ENCODE measurements around the gene SLFN14.
"Not testable (repeated sequence)": the region's sequence is repeated elsewhere in the genome, so short reads cannot be mapped to it uniquely, and the experiment has no call there.

SLFN14 gene

DNA sequence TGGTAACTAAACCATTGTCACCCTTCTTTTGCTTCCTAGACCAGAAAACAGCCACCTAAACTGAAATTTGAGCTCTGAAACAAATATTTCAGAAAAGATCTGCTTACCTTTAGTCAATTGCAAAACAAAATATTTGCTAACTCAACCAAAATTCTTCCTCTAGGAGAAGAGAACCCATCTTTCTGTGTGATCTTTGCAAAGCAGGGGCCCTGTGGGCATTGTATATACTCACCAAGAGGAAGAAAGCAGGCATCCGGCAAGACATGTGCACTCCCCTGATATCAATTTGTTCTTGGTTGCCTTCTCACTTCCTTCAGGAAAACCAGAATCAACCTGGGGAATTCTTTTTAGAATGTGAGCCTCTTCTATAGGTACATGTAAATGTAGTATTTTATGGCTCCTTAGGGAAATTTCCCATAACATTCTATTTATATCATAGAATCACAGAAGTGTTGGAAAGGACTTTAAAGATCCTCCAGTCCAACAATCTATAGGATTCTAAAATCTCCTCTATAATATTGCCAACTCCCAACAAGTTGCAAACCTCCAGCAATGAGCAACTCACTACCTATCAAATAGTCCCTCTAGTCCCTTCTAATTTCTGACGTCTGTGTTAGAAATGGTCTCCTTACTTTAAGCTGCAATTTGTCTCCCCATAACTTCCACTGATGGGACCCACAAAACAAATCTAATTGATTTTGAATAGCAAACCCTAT, 966 bp downstream of the SLFN14 start:
- no peak for DNase-seq (ENCODE audit: low read depth in 2 of 2)

DNA sequence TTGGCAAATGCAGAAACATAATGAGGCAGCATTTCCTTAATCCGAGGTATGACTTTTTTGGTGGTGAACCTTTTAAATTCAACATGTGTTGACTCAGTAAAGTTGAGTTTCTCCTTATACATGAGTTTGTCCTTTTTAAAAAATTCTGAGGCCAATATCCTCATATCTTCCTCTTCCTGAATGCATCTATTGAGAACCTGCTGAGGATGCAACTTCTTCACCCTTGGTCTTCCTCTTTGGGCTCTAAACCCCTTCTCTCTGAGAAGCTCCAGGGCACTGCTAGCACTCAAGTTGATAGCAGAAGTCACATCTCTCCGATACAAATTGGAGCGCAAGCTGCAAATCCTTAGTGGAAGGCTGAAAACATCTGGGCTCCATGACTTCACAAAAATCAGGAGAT, 3.3 kb downstream of the SLFN14 start:
- no peak for DNase-seq (ENCODE audit: low read depth in 2 of 2)

DNA sequence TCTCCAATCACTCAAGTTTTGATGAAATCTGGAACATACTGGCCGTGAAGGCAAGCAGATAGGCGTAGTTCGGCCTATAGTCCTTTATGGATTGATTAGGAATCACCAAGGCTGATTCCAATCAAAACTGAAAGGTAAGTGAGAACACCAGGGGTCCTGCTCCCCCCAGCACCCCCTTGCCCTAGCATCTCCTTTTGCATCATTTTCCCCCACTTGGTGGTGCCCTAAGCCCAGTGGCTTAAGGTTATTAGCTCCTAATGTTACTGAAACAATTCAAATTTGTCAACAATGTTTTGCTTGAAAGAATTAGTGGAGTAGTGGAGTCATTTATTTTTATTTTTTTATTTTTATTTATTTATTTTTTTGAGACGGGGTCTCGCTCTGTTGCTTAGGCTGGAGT, 4.9 kb downstream of the SLFN14 start:
- DNase-seq (ENCODE audit: low read depth in 2 of 2), result no peak

DNA sequence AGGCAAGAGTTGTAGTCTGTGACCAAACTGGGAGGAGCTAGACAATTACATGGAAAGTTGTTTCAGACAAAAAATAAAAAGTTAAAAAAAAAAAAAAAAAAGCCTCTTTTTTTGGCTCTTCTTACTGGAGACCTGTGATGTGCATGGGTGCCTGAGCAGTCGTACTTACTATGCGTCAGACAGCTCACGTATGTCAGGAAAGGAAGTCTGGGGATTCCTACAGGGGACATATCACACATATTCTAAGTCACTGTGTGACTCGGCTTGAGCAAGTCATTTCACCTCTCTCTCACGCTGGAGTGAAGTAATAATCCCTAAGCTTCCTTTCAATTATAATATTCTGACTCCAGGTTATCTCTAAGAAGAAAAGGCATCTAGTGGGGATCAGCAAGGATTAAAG, 6.0 kb downstream of the SLFN14 start:
- no peak for DNase-seq (ENCODE audit: low read depth in 2 of 2)

DNA sequence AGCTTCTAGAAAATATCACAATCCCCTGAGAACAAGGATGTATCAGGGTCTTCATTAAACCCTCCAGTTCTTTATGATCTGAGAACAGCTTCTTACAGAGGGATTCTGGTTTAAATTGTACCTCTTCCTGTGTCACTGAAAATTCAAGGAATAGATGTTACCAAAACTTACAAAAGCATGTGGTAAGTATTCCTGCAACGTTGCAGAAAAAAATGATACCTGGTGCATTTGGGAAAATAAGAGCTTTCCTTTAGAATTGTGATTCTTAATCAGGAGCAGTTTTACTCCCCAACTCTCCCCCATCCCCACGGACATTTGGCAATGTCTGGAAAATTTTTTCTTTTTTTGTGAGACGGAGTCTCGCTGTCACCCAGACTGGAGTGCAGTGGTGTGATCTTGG, 7.3 kb downstream of the SLFN14 start:
- no peak for DNase-seq (ENCODE audit: low read depth in 2 of 2)

DNA sequence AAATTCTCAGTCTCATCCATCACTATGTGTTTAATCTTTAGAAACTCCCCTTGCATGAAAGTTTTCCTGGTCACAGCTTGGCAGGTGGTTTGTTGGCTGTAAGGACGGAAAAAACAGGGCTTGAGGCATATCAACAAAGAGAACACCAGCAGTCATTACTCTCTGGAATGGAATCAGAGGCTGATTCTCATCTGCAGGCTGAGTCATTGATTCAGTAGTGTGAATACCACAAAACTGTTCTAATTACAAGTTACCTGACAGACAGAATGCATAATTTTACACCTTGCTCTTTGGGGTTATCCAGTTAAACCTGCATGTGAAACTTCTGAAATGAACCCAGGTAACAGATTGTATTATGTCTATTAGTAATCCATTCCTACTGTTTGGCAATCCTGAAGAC, 11.6 kb downstream of the SLFN14 start:
- no peak for DNase-seq (ENCODE audit: low read depth in 2 of 2)

DNA sequence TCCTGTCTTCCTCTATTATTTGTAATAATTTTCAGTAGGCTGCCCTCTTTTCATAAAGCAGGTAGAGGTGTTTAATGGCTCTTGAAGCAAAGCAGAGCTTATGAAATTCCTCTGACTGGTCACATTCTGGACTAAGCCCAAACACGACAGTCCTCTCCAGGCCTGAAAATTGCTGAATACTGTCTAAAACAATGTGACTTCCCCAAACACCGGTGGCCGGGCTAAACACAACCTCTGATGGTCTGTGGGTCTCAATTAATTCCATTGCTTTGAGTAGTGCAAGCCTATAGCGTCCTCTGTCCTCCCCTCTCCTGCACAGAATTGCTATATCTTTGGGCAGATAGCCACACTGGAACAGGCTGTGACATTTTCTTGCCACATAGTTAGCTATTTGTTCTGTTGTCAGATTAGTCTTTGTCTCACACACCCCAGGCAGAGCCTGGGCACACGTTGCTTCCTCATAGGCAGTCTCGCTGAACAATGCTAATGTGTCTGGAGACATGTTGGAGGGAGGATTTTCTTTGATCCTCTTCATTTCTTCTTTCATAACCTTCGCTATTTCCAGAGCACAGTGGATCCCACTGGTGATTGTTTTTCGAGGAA, 12.3 kb downstream of the SLFN14 start:
- DNase-seq (ENCODE audit: low read depth in 2 of 2), result no peak

DNA sequence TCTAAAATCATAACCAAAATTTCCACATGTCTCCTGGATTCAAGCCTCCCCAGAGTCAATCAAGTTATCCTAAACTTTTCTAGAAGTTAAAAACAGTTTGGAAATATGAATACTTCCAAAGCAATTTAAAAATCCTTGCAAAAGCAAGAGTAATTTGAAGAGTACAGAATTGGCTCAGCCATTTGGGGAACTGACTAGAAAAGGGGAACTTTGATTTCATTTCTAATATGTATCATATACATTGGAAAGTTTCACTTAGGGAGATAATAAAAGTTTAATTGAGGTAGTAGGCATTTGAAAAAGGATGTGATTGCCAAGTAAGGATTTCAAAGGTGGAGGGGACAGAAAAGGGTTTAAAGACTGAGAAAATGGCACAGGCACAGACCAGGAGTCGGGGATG, 14.1 kb downstream of the SLFN14 start:
- DNase-seq (ENCODE audit: low read depth in 2 of 2), result no peak

DNA sequence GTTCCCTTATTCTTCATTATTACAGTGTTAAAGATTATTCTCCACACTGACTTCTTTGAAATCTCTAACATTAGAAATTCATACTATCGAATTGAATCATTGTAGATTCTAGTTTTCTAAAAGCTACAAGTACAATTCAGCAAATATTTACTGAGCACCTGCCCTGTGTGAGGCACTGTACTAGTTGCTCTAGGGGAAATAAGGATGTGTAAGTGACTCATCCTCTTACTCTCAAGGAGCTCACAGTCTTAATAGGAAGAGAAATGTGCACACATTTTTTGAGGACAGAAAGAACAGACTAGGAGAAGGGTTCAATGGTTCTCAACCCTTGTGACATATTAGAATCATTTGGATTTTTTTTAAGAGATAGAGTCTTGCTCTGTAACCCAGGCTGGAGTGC, 15.5 kb downstream of the SLFN14 start:
- DNase-seq (ENCODE audit: low read depth in 2 of 2), result no peak

DNA sequence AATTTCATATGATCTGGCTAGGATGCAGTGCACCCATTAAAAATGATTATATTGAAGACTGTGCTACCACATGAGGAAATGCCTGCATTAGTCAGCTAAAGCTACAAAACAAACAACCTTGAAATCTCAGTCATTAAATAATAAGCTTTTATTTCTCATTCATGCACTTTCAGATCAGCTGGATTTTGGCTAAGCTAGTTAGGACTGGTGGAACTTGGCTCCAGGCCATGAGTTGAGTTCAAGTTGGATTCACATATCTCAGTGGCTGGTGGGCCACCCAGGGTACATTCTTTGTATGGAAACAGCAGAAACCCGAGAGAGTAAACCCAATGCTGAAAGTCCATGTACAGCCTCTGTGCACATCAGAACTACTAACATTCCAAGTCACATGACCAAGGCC, 16.8 kb downstream of the SLFN14 start:
- DNase-seq (ENCODE audit: low read depth in 2 of 2), result no peak

DNA sequence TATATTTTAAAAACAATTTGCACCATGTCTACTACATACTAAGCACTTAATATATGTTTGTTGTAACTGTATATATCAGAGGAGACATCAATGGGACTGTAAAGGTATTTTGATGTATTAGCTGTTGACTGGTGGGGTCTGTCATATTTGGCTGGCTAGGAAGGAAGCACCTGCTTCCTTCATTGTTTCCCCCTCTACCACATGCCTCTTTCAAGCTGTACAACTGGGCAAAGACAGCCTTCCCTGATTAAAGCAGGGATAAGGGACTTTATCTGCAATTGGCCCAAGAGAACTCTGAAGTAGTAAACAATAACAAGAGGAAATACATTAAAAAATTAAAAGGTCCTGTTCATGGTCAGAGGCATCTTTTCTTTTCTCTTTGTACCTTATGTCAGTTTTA, 17.6 kb downstream of the SLFN14 start:
- no peak for DNase-seq (ENCODE audit: low read depth in 2 of 2)

DNA sequence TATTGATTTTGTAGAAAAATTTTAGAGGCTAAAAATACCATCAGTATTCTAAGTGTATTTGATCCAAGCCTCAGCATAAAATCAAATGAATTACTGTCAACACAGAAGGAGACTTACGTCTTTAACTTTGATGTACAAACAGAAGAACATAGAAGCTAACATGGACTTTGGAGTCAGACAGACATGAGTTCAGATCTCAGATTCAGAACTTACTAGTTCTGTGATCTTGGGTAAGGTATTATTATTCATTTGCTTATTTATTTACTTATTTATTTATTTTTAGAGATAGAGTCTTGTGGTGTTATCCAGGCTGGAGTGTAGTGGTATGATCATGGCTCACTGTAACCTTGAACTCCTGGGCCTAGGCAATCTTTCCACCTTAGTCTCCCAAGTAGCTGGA, 19.2 kb downstream of the SLFN14 start:
- no peak for DNase-seq (ENCODE audit: low read depth in 2 of 2)

DNA sequence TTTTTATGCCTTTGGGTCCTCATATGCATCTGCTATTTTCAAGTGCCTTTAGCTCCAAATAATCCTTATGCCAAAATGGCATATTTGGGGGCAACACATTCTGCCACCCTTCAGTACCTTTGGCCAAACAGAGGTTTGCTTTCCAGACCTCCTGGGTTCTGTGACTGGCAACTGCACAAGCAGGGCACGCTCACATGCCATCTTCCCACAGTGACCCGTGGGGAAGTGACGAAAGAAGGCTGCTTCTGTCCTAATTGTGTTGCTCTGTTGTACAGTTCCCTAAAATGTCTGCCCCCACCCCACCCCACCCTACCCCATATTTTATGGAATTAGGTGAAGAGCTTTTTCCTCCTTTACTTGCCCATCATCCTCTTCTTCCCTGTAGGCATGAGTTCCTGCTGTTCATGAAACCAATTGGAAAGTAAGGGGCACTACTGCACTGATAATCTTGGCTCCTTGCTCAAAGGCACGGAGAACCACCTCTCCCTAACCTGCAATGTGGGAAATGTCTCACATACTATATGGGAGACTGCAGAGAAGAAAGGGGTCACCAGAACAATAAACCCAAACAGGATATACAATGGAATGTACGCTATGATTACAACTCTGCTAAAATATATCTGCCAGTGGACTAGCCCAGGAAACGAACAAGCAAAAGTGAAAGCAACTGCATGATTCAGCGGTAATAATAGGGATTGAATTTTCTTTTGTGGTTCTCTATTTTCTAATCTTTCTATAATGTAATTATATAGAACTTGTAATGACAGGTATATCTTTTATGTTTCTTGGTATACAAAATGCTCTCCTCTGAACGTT, 19.8 kb downstream of the SLFN14 start:
- DNase-seq (ENCODE audit: low read depth in 2 of 2), result no peak

DNA sequence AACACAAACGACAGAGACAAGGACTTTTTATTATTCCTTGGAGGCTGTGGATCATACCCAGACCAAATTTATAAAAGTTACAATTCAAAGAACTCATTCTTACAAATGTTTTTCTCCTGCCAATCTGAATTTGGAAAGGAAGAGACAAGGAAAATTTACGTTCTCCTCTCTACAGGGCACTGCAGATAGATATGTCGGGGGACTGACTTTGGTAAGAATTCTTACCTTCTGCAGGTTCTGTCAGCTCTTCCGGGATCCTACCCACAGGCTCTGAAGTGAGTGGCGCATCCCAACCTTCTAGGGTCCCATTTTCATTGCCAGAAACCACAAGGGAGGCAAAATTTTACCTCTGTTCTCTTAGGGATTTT, 21.0 kb downstream of the SLFN14 start:
- no peak for DNase-seq (ENCODE audit: low read depth in 2 of 2)

DNA sequence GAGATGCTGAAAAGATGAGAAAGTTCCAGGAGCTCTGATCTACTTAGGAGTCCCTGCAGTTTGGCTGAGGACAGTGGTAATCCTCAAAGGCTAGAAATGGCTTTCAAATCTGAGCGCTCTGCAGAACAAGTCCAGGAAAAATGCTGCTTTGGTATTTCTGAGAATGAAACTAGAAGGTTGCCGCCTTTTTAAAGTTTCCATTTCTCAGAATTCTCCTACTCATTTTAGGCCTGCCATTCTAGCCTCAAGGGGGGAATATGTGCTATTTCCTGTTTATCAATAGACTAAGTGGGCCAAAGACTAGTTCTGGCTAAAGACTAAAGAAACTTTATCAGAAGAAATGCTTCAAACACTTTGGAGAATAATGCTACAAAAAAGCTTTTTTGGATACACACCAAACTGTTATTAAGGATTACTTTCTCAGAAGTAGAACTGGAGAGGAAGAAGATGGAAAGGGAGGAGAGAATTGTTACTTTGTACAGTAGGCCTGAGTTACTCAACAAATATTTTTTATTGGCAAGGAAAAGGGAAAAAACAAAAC, 22.9 kb downstream of the SLFN14 start, which contains the start of gene SLFN12L:
SLFN12L (minus strand) TSS at position 78 of the 541 bp plus-strand sequence. CDS start 15,314 bp downstream, outside the sequence.
- no peak for DNase-seq (ENCODE audit: low read depth in 2 of 2)

DNA sequence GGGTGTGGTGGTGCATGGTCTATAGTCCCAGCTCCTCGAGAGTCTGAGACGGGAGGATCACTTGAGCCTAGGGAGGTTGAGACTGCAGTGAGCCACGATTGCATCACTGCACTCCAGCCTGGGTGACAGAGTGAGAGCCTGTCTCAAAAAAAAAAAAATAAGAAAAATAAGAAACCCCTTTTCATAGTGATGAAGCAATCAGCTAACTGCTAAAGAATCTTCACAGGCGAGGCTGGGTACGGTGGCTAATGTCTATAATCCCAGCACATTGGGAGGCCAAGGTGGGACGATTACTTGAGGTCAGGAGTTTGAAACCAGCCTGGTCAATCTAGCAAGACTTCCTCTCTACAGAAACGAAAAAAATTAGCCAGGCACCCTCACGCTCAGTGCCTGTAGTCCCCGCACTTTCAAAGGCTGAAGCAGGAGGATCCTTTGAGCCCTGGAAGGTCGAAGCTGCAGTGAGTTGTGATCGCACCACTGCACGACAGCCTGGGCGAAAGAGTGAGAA, 23.9 kb downstream of the SLFN14 start:
- DNase-seq (ENCODE audit: low read depth in 2 of 2), result no peak

DNA sequence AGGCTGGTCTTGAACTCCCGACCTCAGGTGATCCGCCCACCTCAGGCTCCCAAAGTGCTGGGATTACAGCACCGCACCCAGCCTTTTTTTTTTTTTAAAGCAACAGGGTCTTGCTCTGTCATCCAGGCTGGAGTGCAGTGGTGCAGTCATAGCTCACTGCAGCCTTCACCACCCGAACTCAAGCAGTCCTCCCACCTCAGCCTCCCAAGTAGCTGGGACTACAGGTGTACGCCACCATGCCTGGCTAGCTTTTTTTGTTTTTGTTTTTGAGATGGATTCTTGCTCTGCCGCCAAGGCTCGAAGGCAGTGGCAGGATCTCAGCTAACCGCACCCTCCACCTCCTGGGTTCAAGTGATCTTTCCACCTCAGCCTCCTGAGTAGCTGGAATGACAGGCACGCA, 25.2 kb downstream of the SLFN14 start:
- DNase-seq (ENCODE audit: low read depth in 2 of 2), result not testable (repeated sequence)

DNA sequence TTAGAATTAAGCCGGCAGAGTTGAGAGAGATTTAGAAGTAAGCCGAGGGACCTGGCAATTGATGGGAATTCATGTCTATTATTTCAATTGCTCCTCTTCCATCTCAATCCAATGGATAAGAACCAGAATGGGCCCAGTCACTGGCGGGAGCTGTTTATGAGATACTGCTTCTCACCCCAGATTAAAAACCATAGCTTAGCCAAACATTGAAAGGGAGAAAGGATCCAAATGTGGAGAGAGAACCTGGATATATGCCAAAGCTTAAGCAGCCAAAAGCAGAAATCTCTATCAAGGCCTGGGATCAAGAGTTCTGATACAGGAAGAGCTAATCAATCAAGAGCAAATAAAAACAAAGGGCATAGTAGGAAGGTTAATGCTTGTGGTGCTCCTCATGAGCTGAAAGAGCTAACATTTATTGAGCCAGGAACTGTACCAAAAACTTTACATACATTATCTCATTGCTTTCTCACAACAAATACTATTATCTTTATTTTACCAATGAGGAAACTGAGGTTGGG, 26.0 kb downstream of the SLFN14 start:
- DNase-seq (ENCODE audit: low read depth in 2 of 2), result no peak

DNA sequence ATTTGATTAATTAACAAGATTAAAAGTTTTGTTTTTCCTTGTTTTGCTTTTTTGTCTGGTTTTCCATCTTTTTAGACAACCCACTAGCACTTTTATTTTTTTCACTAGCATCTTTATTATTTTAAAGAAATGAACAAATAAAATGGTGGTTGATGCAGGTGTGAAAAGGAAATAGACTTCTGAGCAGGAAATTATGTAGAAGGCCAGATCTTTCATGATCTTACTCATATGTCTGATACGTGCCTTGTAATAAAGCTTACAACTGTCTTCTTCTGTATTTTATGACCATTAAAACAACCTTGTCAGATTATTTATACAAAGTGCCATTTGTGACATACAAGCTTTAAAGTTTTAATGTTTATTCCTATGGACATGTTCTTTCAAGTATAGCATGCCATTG, 29.5 kb downstream of the SLFN14 start:
- no peak for DNase-seq (ENCODE audit: low read depth in 2 of 2)

DNA sequence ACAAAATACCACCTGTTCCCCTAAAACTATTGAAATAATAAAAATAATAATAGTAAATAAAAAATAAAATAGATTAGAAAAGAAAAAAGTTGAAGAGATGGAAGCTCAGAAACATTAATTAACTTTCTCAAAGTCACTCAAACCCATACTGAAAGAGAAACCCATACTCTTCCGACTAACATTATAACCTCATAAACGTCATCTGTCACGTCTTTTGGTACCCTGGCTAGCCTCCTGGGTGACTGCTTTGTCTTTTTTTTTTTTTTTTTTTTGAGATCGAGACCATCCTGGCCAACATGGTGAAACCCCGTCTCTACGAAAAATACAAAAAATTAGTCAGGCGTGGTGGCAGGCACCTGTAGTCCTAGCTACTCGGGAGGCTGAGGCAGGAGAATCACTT, 30.8 kb downstream of the SLFN14 start:
- DNase-seq (ENCODE audit: low read depth in 2 of 2), result no peak

DNA sequence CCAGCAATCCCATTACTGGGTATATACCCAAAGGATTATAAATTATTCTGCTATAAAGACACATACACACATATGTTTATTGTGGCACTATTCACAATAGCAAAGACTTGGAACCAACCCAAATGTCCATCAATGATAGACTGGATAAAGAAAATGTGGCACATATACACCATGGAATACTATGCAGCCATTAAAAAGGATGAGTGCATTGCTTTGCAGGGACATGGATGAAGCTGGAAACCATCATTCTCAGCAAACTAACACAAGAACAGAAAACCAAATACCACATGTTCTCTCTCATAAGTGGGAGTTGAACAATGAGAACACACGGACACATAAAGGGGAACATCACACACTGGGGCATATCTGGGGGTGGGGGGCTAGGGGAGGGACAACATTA, 31.3 kb downstream of the SLFN14 start:
- not testable (repeated sequence) for DNase-seq (ENCODE audit: low read depth in 2 of 2)

DNA sequence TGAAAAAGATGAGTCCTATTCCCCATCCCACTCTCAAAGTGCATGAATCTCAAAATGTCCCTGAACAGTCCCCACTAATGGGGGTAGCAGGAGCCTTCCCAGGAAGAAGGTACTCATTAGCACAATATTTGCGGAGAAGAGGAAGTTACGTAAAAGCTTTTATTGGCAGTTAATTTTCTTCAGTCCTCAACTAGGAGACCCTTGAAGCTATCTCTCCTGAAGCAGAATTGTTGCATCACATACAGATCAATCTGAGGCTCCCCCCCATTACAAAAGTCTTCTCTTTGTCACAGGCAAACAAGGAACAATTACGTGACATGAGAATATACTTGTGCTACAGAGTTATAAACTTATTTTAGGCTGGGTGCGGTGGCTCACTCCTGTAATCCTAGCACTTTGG, 37.3 kb downstream of the SLFN14 start:
- no peak for DNase-seq (ENCODE audit: low read depth in 2 of 2)
